ENCODE data around the gene OR52N2. TPM values are rescaled to one million over a fixed set of nuclear protein-coding genes. Genes with fewer than 3 reads are reported as not detected.

The OR52N2 gene
- total RNA-seq, 1 donor from 2014 or later = not detected

- no peak overlapping the region for H3K4me3 ChIP-seq (ENCODE audit: low read depth, low read length)
- TF ChIP-seq, protein P1, sequence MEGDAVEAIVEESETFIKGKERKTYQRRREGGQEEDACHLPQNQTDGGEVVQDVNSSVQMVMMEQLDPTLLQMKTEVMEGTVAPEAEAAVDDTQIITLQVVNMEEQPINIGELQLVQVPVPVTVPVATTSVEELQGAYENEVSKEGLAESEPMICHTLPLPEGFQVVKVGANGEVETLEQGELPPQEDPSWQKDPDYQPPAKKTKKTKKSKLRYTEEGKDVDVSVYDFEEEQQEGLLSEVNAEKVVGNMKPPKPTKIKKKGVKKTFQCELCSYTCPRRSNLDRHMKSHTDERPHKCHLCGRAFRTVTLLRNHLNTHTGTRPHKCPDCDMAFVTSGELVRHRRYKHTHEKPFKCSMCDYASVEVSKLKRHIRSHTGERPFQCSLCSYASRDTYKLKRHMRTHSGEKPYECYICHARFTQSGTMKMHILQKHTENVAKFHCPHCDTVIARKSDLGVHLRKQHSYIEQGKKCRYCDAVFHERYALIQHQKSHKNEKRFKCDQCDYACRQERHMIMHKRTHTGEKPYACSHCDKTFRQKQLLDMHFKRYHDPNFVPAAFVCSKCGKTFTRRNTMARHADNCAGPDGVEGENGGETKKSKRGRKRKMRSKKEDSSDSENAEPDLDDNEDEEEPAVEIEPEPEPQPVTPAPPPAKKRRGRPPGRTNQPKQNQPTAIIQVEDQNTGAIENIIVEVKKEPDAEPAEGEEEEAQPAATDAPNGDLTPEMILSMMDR (IDR thresholded peaks at IDR 0.05; ENCODE audit: insufficient read depth, low read length, poor library complexity, severe bottlenecking) = no peak
- no peaks in the 10 kb centered on the region for H3K36me3 ChIP-seq (ENCODE audit: control insufficient read depth, insufficient read depth, low read length)
- H3K27me3 ChIP-seq (ENCODE audit: control insufficient read depth, insufficient read depth, low read length) = peaks cover 7% of the 10 kb centered on the region
- no peak for DNase-seq (ENCODE audit: low read depth)
These were observed 1.1 kb upstream of the OR52N2 start for GRCh38 chr11:5807580-5807979.

GRCh38 chr11:5809122-5809519 is 397 bp downstream of the OR52N2 start:
- TF ChIP-seq, protein P1 (IDR thresholded peaks at IDR 0.05; ENCODE audit: insufficient read depth, low read length, poor library complexity, severe bottlenecking) = no peak
- peak overlapping the region; percentile 49 for H3K4me3 ChIP-seq (ENCODE audit: low read depth, low read length)
- H3K36me3 ChIP-seq (ENCODE audit: control insufficient read depth, insufficient read depth, low read length) = no peaks in the 10 kb centered on the region
- DNase-seq (ENCODE audit: low read depth) = no peak
- peaks cover 7% of the 10 kb centered on the region for H3K27me3 ChIP-seq (ENCODE audit: control insufficient read depth, insufficient read depth, low read length)

GRCh38 chr11:5809905-5810795 is 1.4 kb downstream of the OR52N2 start:
- DNase-seq (ENCODE audit: low read depth) = no peak
- H3K27me3 ChIP-seq (ENCODE audit: control insufficient read depth, insufficient read depth, low read length) = peaks cover 7% of the 10 kb centered on the region
- H3K4me3 ChIP-seq (ENCODE audit: low read depth, low read length) = no peak overlapping the region
- TF ChIP-seq, protein P1 (IDR thresholded peaks at IDR 0.05; ENCODE audit: insufficient read depth, low read length, poor library complexity, severe bottlenecking) = no peak
- no peaks in the 10 kb centered on the region for H3K36me3 ChIP-seq (ENCODE audit: control insufficient read depth, insufficient read depth, low read length)

- no peak for DNase-seq (ENCODE audit: low read depth)
- TF ChIP-seq, protein P1 (IDR thresholded peaks at IDR 0.05; ENCODE audit: insufficient read depth, low read length, poor library complexity, severe bottlenecking) = no peak
- H3K36me3 ChIP-seq (ENCODE audit: control insufficient read depth, insufficient read depth, low read length) = no peaks in the 10 kb centered on the region
- H3K4me3 ChIP-seq (ENCODE audit: low read depth, low read length) = no peak overlapping the region
- no peaks in the 10 kb centered on the region for H3K27me3 ChIP-seq (ENCODE audit: control insufficient read depth, insufficient read depth, low read length)
These were observed 6.8 kb downstream of the OR52N2 start for GRCh38 chr11:5815534-5815933.

- no peaks in the 10 kb centered on the region for H3K36me3 ChIP-seq (ENCODE audit: control insufficient read depth, insufficient read depth, low read length)
- no peaks in the 10 kb centered on the region for H3K27me3 ChIP-seq (ENCODE audit: control insufficient read depth, insufficient read depth, low read length)
- TF ChIP-seq, protein P1 (IDR thresholded peaks at IDR 0.05; ENCODE audit: insufficient read depth, low read length, poor library complexity, severe bottlenecking) = no peak
- no peak for DNase-seq (ENCODE audit: low read depth)
- no peak overlapping the region for H3K4me3 ChIP-seq (ENCODE audit: low read depth, low read length)
These were observed 9.6 kb downstream of the OR52N2 start for GRCh38 chr11:5818245-5818886.

All from kidney epithelial cell (primary cell).